Heart left ventricle (tissue), 16 donors: ENCODE data around the gene MPG. TPM values are rescaled to one million over a fixed set of nuclear protein-coding genes. Genes with fewer than 3 reads are reported as not detected.
"Not testable (repeated sequence)": the region's sequence is repeated elsewhere in the genome, so short reads cannot be mapped to it uniquely, and the experiment has no call there.

Source experiments
- ATAC-seq, 4 donors: fragments of 200-7000 bp; cut with Tn5 transposase; one replicate each; pipeline ENCODE4 v1.9.1; 2020 to 2022; ENCODE audit warnings: moderate library complexity in 4 of 4, mild to moderate bottlenecking in 3 of 4, moderate number of reproducible peaks in 1 of 4
- DNase-seq, 5 donors: peaks; one replicate each; pipeline ENCODE4 v3.0.0-alpha.2; 2020
- H3K27ac ChIP-seq, 12 donors: fragments of 200-600 bp; sonication (generic) in 4 of 12; one replicate each; pipeline versions ENCODE4 v1.5.0 to v1.8.0; 2016 to 2022; ENCODE audit warnings: mild to moderate bottlenecking in 2 of 12
- H3K27me3 ChIP-seq, 9 donors: fragments of 200-600 bp; sonication (generic) in 2 of 9; one replicate each; pipeline versions ENCODE4 v1.5.1 to v1.8.0; 2016 to 2022; ENCODE audit warnings: mild to moderate bottlenecking in 3 of 9
- H3K36me3 ChIP-seq, 9 donors: fragments of 200-600 bp; sonication (generic) in 2 of 9; one replicate each; pipeline versions ENCODE4 v1.5.0 to v1.8.0; 2018 to 2022; ENCODE audit warnings: mild to moderate bottlenecking in 2 of 9
- H3K4me1 ChIP-seq, 12 donors: fragments of 200-600 bp; sonication (generic) in 4 of 12; one replicate each; pipeline versions ENCODE4 v1.5.0 to v1.8.0; 2016 to 2022; ENCODE audit warnings: mild to moderate bottlenecking in 3 of 12
- H3K4me3 ChIP-seq, 12 donors: fragments of 200-600 bp; sonication (generic) in 4 of 12; one replicate each; pipeline versions ENCODE4 v1.5.0 to v1.8.0; 2017 to 2022; ENCODE audit warnings: mild to moderate bottlenecking in 9 of 12, moderate library complexity in 4 of 12
- H3K9me3 ChIP-seq, 12 donors: fragments of 200-600 bp; sonication (generic) in 4 of 12; one replicate each; pipeline versions ENCODE4 v1.5.0 to v1.8.0; 2016 to 2022; ENCODE audit warnings: mild to moderate bottlenecking in 1 of 12
- CTCF ChIP-seq, 12 donors: fragments of 200-600 bp; sonication (generic) in 4 of 12; IDR thresholded peaks; one replicate each; pipeline versions ENCODE4 v1.5.0 to v1.8.0; 2018 to 2022; ENCODE audit warnings: antibody characterized with exemption in 12 of 12, mild to moderate bottlenecking in 5 of 12
- POLR2A ChIP-seq, 2 donors: fragments of 450-650 bp; IDR thresholded peaks; one replicate each; pipeline ENCODE4 v1.6.1; 2017; ENCODE audit warnings: antibody characterized with exemption in 2 of 2, mild to moderate bottlenecking in 2 of 2, moderate library complexity in 2 of 2
- WGBS, 4 donors: extraction: QIAGEN DNeasy Blood & Tissue Kit in 2 of 4; methylation state at CpG; one replicate each; pipeline versions ENCODE4 v1.1.5 to v1.1.7; 2013 to 2018; 5-methylcytosine and 5-hydroxymethylcytosine counted together
- intact Hi-C, 10 donors: fragments of 100-400 bp; cut with DNase I; formaldehyde crosslinking; loops; one replicate each; pipeline versions ENCODE4 v1.11.1 to v1.14.2; 2022
- polyA plus RNA-seq, 2 donors: library from polyadenylated mRNA; stranded (reverse); fragments of 200-250 nt; gene quantifications; one replicate each; pipeline ENCODE4 v1.2.3, GENCODE V29; 2013
- total RNA-seq, 9 donors: library from RNA; depleted of rRNA in 2 of 9; stranded (reverse); fragments of >200 nt in 2 of 9; fragmentation: NEBNext Ultra II Directional in 3 of 9; extraction: Animal tissue kit (Norgen Biotek cat#: 25700) in 3 of 9; gene quantifications; one replicate each; pipeline versions ENCODE4 v1.1.0 to v1.2.4, GENCODE V29; 2016 to 2023
- donor health status: ischemic (EF 13 %, LVEDD 7.1; RV severe dilation, severe dysfunction).
- donor health status: healthy with polysubstance abuse.
- donor health status: DM: no; HTN: yes; CAD: no.
- donor health status: DM: no; HTN: no; CAD: no.
- donor health status: ischemic (EF 25% LVEDD 6.9; RV normal size, moderate dysfunction).
- donor health status: ischemic (EF 25% LVEDD 5.7; RV mildly dilated, moderate dysfunction).
- donor health status: healthy.
- donor health status: DM: yes; HTN: yes; CAD: no.
- donor health status: ischemic (EF 35%, LVEDD 5.7; RV mildly dilated, moderate dysfunction).
- donor health status: nonischemic (EF 11% LVEDD 7.7; RV severe dilation, severe dysfunction).
- donor health status: DM: yes; HTN: yes; CAD: no.
- donor health status: PGD.
- donor health status: ischemic (EF 29% LVEDD 5.4; RV normal size, mild dysfunction).
- donor health status: nonischemic (EF 23%, LVEDD 6.1; RV moderate dilation, normal function).

MPG gene
- total and polyA plus RNA-seq, 11 donors, result 30.5 to 89.7 (median 40.3) TPM

- 93 to 97% (median 96%) methylated on average over 5 of the region's 5 CpGs for WGBS, 4 donors
- Histone ChIP-seq H3K9me3 (no peaks in the 10 kb centered on the region), H3K27ac (no peak overlapping the region), H3K4me1 (peaks cover 0 to 19% (median 0%) of the 10 kb centered on the region in 12 donors), H3K27me3 (no peaks in the 10 kb centered on the region), H3K36me3 (no peaks in the 10 kb centered on the region), H3K4me3 (no peak overlapping the region)
- no peak for DNase-seq
- TF ChIP-seq CTCF (IDR thresholded peaks at IDR 0.05) (no peak), POLR2A (IDR thresholded peaks at IDR 0.05) (no peak)
- ATAC-seq, result no peak
- intact Hi-C loops, result no loop called here
Measured at GRCh38 chr16:37511-37910, 40.5 kb upstream of the MPG start.

GRCh38 chr16:38206-38605 is 39.8 kb upstream of the MPG start:
- H3K36me3 ChIP-seq, H3K27me3 ChIP-seq, intact Hi-C loops, H3K9me3 ChIP-seq, ATAC-seq, H3K27ac ChIP-seq, H3K4me3 ChIP-seq: not testable (repeated sequence)
- peak in 1 of 5 donors; percentile 57 for DNase-seq
- peaks cover 0 to 19% (median 0%) of the 10 kb centered on the region in 12 donors for H3K4me1 ChIP-seq
- WGBS, 4 donors, result 79 to 97% (median 94%) methylated on average over 11 of the region's 11 CpGs

- Histone ChIP-seq H3K27me3 (no peaks in the 10 kb centered on the region), H3K9me3 (no peaks in the 10 kb centered on the region), H3K36me3 (no peaks in the 10 kb centered on the region), H3K4me3 (no peak overlapping the region), H3K27ac (no peak overlapping the region), H3K4me1 (peaks cover 0 to 19% (median 0%) of the 10 kb centered on the region in 12 donors)
- 86 to 91% (median 89%) methylated on average over 10 to 13 of the region's 13 CpGs for WGBS, 4 donors
- intact Hi-C loops, result no loop called here
- ATAC-seq (peak in 1 of 4 donors; percentile 16), DNase-seq (peak in 1 of 5 donors; percentile 49)
- TF ChIP-seq CTCF (IDR thresholded peaks at IDR 0.05) (no peak), POLR2A (IDR thresholded peaks at IDR 0.05) (no peak)
Measured at GRCh38 chr16:38941-39892, 38.8 kb upstream of the MPG start.

GRCh38 chr16:41439-42068 is 36.5 kb upstream of the MPG start:
- Histone ChIP-seq H3K4me3 (peak overlapping the region in 9 of 12 donors; percentile 2 to 58 (median 40)), H3K4me1 (peaks cover 0 to 6% (median 0%) of the 10 kb centered on the region in 12 donors), H3K36me3 (peaks cover 0 to 23% (median 16%) of the 10 kb centered on the region in 9 donors), H3K27me3 (no peaks in the 10 kb centered on the region), H3K9me3 (no peaks in the 10 kb centered on the region), H3K27ac (peak overlapping the region in 1 of 12 donors; percentile 14)
- 83 to 89% (median 86%) methylated on average over 21 to 22 of the region's 22 CpGs for WGBS, 4 donors
- DNase-seq, result peak in 1 of 5 donors; percentile 53
- TF ChIP-seq CTCF (IDR thresholded peaks at IDR 0.05) (no peak), POLR2A (IDR thresholded peaks at IDR 0.05) (no peak)
- intact Hi-C loops, result no loop called here
- ATAC-seq, result peak in 3 of 4 donors; percentile 66 to 84 (median 72)
